Left hindlimb (tissue), 1 donor: ENCODE measurements around the gene PIGS.
A peak's percentile ranks its signal among the peaks of the same experiment; 100 is the strongest.

Experiments used
- DNase-seq: peaks from one replicate; pipeline ENCODE4 v3.0.0-alpha.2; 2018

Gene PIGS

GRCh38 chr17:28549236-28550132 lies 21.8 kb downstream of the PIGS start:
- no peak for DNase-seq

DNA sequence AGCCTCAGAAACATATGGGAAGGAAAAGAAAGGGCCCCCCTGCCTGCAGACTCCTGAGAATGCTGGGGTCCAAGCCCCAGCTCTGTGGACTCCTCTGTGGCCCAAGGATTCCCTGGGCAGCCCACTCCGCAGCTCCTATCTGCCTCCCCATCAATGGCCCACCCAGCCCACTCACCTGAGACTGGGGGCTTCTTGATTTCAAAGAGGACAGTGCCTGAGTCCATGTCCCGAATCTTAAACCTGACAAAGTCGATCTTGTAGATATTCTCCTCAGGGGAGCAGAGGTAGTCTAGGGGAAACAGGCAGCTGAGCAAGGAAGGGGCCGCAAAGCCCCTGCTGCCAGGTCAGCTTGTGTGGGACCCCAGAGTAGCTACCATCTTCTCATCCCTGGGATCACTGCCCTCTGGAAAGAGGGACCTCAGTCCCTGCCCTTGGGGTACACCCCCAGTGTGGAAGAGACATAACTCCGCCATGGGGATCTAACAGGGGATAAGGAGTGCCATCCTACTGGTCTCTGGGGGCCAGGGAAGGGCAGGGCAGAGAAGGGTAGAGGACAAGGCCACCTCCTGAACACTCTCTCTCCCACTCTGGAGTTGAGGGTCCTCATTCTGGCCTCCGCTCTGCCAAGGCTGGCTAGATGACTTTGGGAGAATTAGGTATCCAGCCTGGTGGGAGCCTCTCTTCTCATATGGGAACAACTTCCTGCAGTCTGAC lies 22.8 kb downstream of the PIGS start:
- no peak for DNase-seq

GRCh38 chr17:28547623-28548416 lies 23.5 kb downstream of the PIGS start:
- peak; percentile 61 for DNase-seq

- no peak for DNase-seq
Measured at GRCh38 chr17:28547096-28547622, 24.2 kb downstream of the PIGS start.

DNA sequence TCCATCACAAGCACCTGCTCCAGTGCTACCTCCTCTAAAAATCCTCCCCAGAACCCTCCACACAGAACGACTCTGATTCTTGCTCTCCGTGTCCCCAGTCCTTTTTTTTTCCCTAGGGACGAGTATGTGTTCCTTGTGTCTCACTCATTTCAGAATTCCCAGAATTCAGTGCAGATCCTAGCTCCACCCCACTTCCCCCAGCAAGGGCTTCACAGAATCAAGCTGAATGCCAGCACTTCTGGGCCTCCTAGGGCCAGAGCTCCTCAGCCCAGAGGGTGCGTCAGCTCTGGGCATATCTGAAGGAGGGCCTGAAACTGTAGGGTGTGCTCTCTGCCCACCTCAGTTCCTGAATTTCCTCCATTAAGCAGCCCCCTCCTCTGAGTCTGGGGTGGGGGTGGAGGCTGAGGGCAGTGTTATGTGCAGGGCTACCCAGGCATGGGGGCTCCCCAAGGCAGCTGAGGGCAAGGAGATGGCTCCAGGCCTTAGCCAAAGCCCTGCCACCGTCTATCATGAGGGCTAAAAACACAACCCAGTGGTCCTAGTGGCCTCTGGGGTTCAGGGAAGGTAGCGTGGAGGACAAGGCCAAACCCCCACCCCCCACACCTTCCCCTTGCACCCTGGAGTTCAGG lies 25.4 kb downstream of the PIGS start:
- no peak for DNase-seq

- DNase-seq = no peak
Measured at GRCh38 chr17:28545141-28545503, 26.2 kb downstream of the PIGS start.

GRCh38 chr17:28544402-28545140 lies 26.8 kb downstream of the PIGS start:
- no peak for DNase-seq

DNA sequence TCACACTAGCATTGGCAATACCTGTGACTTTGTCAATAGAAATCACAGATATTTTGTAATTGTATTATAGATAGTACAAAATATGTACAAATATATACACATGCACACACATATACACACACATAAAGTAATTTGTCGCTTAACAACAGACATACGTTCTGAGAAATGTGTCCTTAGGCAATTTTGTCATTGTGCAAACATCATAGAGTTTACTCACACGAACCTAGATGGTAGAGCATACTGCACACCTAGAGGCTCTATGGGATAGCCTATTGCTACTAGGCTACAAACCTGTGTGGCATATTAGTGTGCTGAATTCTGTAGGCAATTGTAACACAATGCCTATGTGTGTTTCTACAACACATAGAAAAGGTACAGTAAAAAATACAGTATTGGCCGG lies 29.9 kb downstream of the PIGS start:
- DNase-seq = no peak

DNA sequence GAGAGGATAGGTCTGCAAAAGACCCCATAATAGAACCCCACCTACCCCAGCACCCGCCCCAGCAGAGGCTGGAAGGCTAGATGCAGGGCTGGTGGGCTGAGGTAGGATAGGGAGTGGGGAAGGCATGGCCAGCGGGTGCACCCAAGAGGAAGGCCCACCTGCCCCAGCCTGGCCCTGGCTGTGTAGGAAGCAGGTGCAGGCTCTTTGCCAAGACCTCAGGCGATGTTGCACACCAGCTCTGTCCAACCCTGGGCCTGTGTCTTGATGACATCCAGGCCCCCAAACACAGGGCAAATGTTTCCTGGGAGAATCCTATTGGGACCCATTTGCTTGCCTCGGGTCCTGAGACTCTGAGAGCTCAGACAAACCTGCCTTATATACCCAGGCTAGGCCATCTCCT lies 31.1 kb downstream of the PIGS start:
- no peak for DNase-seq

DNA sequence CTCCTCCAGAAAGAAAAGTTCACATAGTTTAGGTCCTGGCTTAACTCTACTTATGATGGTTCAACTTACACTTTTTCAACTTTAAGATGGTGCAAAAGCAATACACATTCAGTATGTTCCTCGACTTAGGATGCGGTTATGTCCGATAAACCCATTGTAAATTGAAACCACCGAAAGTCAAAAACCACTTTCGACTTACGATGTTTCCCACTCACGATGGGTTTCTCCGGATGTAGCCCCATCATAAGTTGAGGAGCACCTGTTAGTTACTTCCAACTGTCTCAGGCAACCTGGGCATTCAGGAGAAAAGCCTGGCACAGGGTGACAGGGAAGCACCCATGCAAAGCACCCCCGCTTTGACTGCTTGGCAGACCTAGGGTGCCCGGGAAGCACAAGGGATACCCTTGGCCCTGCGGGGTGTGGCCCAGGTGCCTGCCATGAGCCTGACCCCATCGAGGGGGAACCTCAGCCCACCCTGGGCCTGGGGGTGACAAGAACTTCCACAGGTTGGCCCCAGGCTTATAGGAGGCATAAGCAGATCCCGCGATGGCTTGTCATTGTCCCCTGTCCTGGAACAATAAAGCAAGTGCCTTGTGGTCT lies 32.9 kb downstream of the PIGS start:
- no peak for DNase-seq

- DNase-seq = no peak
Measured at GRCh38 chr17:28537219-28537610, 34.1 kb downstream of the PIGS start.

GRCh38 chr17:28536532-28537218 lies 34.6 kb downstream of the PIGS start:
- DNase-seq = no peak

DNA sequence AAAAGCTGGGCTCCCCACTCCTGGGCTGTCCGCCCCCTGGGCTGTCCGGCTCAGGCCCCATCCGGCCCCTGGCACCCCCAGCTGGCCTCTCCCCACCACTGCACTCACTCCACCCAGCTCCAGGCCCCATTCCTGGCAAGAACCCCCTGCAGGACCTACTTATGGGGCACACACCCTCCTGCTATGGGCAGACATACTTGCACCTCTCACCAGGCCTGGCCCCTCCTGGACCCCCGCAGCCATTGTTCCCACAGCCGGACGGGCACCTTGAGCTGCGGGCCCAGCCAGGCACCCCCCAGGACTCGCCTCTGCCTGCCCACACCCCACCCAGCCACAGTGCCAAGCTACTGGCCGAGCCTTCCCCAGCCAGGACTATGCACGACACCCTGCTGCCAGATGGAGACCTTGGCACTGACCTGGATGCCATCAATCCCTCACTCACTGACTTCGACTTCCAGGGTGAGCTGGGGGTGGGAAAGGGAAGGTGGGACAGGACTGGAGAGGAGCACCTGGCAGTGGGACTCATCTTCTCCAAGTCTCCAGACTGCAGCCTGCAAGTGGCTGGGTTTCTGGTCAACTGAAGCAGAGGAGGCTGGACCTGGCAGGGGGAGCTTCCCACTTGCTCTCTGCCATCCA lies 36.5 kb downstream of the PIGS start:
- DNase-seq = no peak

DNA sequence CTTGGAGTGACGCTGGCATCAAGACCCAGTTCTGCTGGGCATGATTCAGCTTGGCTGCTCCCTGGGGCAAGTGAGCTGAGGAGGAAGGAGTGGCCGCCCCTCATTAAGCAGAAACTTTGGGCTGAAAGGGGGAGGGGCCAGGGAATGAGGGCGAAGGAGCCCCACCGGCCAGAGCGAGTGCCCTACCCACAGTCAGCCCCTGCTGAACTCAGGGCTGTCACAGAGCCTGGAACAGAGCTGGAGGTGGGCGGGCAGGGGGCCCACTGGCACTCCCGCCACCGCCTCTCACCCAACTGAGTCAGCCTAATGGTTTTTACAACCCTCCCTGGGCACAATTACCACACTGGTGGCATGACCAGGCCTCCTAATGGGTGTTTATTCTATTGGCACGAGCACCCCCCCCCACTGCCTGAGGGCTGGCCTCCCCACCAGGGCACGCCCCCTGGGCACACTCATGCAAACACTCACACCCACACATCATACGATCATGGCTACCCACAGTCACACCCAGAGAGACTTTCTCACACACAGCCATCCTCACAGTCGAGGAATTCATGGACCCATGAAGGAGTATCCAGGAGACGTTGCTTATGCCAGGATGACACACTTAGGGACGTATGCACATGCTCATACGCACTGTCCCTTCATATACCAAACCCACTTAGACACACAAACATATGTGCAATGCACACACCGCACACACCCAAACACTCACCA lies 38.1 kb downstream of the PIGS start:
- no peak for DNase-seq

DNA sequence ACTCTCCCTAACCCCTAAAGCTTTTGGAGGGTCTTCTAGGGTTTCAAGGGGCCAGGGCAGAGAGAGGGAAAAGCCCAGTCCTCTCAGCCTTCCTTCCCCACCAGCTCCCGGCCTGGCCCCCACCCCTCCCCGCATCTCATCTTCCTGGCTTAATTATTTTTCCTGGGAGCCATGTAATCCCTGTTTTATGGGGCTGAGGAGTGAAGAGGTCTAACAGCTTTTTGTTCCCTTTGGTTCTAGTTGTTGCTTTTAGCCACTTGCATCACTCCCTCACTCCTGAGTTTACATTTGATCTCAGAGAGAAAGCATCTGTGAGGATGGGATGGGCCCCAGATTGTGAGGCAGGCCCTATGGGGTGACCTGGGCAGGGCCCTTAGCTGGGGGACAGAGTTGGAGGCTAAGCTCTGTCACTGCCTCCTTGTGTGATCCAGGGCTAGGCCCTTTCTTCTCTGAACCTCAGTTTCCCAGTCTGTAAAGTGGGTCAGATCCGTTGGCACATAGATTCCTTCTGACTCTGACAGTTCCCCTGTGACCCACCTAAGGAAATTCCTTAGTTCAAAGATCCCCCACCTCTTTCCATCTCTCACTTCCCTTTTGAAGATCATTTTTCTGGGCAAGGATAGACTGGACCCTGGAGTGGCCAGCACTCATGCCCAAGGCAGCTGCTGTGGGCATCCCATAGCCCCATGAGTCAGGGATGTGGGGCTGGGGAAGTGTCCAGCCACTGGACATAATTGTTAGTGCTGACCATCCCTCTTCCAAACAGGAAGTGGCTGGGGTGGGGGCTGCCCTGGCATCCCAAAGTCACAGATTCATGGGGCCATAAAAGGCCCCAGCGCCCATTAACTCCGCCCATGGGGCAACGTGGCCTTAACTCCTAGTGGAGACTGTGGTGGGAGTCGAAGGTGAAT lies 39.0 kb downstream of the PIGS start:
- DNase-seq = no peak

GRCh38 chr17:28530926-28531325 lies 40.4 kb downstream of the PIGS start:
- no peak for DNase-seq

DNA sequence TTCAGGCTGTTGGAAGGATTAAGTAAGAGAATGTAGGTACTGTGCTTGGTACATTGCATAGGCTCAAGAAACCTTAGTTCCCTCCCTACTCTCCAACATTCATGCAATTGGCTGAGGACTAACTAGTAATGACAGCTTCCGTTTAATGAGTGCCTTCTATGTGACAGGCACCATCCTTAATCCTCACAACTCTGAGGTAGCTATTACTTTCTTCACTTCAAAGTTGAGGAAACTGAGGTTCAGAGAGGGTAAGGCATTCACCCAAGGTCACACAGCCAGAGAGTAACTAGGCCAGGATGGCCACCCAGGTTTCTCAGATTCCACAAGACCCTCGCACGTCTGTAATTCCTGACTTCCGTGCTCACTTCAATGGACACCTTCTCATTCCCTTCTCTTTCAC lies 41.1 kb downstream of the PIGS start:
- no peak for DNase-seq

DNA sequence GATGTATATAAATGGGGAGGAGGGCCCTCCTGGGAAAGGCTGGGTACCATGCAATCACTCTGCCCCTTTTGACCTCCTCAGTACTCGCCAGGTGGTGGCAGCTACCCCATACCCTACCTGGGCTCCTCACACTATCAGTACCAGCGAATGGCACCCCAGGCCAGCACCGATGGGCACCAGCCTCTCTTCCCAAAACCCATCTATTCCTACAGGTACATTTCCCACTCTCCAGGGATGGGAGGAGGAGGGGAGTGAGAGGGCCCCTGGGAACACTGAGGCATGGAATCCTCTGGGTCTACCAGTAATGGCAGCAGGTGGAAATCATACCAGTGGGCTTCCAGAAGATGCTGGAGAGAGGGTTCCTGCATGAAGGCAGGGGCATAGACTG lies 42.3 kb downstream of the PIGS start:
- DNase-seq = no peak
